ENCODE results near the gene BICC1. TPM values are rescaled to one million over a fixed set of nuclear protein-coding genes. Genes with fewer than 3 reads are reported as not detected.

The BICC1 gene
- total and polyA plus RNA-seq, 2 donors (not counting 1 experiment from before 2014, with no cell fraction given) = 22.6 to 64.7 TPM

GRCh38 chr10:58714409-58714808, 201.7 kb downstream of the BICC1 start:
- Histone ChIP-seq H3K36me3 (ENCODE audit: control insufficient read depth, insufficient read depth, low read length) (no peaks in the 10 kb centered on the region), H3K27ac (ENCODE audit: insufficient read depth, low read length) (no peak overlapping the region), H2AFZ (ENCODE audit: low read length) (no peak overlapping the region), H3K4me1 (ENCODE audit: control insufficient read depth, extremely low read depth, insufficient read depth, low read length) (no peaks in the 10 kb centered on the region), H3K9ac (ENCODE audit: insufficient read depth, low read length) (no peak overlapping the region), H3K9me3 (ENCODE audit: control insufficient read depth, insufficient read depth, low read depth, low read length) (no peaks in the 10 kb centered on the region), H4K20me1 (ENCODE audit: control insufficient read depth, extremely low read depth, insufficient read depth, low read length) (no peaks in the 10 kb centered on the region), H3K27me3 (ENCODE audit: control insufficient read depth, insufficient read depth, low read length) (no peaks in the 10 kb centered on the region), H3K4me2 (ENCODE audit: extremely low read depth, insufficient read depth, low read length) (no peak overlapping the region), H3K79me2 (ENCODE audit: control insufficient read depth, insufficient read depth, low read length) (no peaks in the 10 kb centered on the region), H3K4me3 (replicated peaks in 1 of 4; ENCODE audit: control extremely low read depth in 1 of 4, insufficient read depth in 1 of 4, low read depth in 3 of 4, low read length in 4 of 4) (no peak overlapping the region)
- DNase-seq (ENCODE audit: low read depth in 2 of 2) = peak in 1 of 2 donors; percentile 47
- TF ChIP-seq CTCF (conservative IDR thresholded peaks at IDR 0.05 in 1 of 2, IDR thresholded peaks at IDR 0.05 in 1 of 2; ENCODE audit: low read depth in 1 of 2, low read length in 2 of 2) (no peak), EZH2 (IDR thresholded peaks at IDR 0.05; ENCODE audit: low read length, missing control alignments) (no peak)

- Histone ChIP-seq H3K27me3 (ENCODE audit: control insufficient read depth, insufficient read depth, low read length) (no peaks in the 10 kb centered on the region), H3K9me3 (ENCODE audit: control insufficient read depth, insufficient read depth, low read depth, low read length) (no peaks in the 10 kb centered on the region), H3K4me3 (replicated peaks in 1 of 4; ENCODE audit: control extremely low read depth in 1 of 4, insufficient read depth in 1 of 4, low read depth in 3 of 4, low read length in 4 of 4) (no peak overlapping the region), H3K27ac (ENCODE audit: insufficient read depth, low read length) (no peak overlapping the region), H3K79me2 (ENCODE audit: control insufficient read depth, insufficient read depth, low read length) (no peaks in the 10 kb centered on the region), H3K36me3 (ENCODE audit: control insufficient read depth, insufficient read depth, low read length) (no peaks in the 10 kb centered on the region), H3K4me1 (ENCODE audit: control insufficient read depth, extremely low read depth, insufficient read depth, low read length) (no peaks in the 10 kb centered on the region), H4K20me1 (ENCODE audit: control insufficient read depth, extremely low read depth, insufficient read depth, low read length) (no peaks in the 10 kb centered on the region), H3K4me2 (ENCODE audit: extremely low read depth, insufficient read depth, low read length) (no peak overlapping the region), H2AFZ (ENCODE audit: low read length) (no peak overlapping the region), H3K9ac (ENCODE audit: insufficient read depth, low read length) (no peak overlapping the region)
- peak in 1 of 2 donors; percentile 81 for DNase-seq (ENCODE audit: low read depth in 2 of 2)
- no peak for TF ChIP-seq EZH2 (IDR thresholded peaks at IDR 0.05; ENCODE audit: low read length, missing control alignments)
- TF ChIP-seq CTCF (conservative IDR thresholded peaks at IDR 0.05 in 1 of 2, IDR thresholded peaks at IDR 0.05 in 1 of 2; ENCODE audit: low read depth in 1 of 2, low read length in 2 of 2) = no peak
These were observed 202.4 kb downstream of the BICC1 start for GRCh38 chr10:58715061-58715460.

GRCh38 chr10:58718596-58718995, 205.9 kb downstream of the BICC1 start:
- H3K36me3 ChIP-seq (ENCODE audit: control insufficient read depth, insufficient read depth, low read length) = no peaks in the 10 kb centered on the region
- no peak for DNase-seq (ENCODE audit: low read depth in 2 of 2)
- no peak overlapping the region for H3K4me3 ChIP-seq (replicated peaks in 1 of 4; ENCODE audit: control extremely low read depth in 1 of 4, insufficient read depth in 1 of 4, low read depth in 3 of 4, low read length in 4 of 4)
- no peak overlapping the region for H2AFZ ChIP-seq (ENCODE audit: low read length)
- H3K27ac ChIP-seq (ENCODE audit: insufficient read depth, low read length) = no peak overlapping the region
- TF ChIP-seq CTCF (conservative IDR thresholded peaks at IDR 0.05 in 1 of 2, IDR thresholded peaks at IDR 0.05 in 1 of 2; ENCODE audit: low read depth in 1 of 2, low read length in 2 of 2) (no peak), EZH2 (IDR thresholded peaks at IDR 0.05; ENCODE audit: low read length, missing control alignments) (no peak)
- H3K79me2 ChIP-seq (ENCODE audit: control insufficient read depth, insufficient read depth, low read length) = no peaks in the 10 kb centered on the region
- no peaks in the 10 kb centered on the region for H3K27me3 ChIP-seq (ENCODE audit: control insufficient read depth, insufficient read depth, low read length)
- H3K9ac ChIP-seq (ENCODE audit: insufficient read depth, low read length) = no peak overlapping the region
- H3K9me3 ChIP-seq (ENCODE audit: control insufficient read depth, insufficient read depth, low read depth, low read length) = no peaks in the 10 kb centered on the region
- H4K20me1 ChIP-seq (ENCODE audit: control insufficient read depth, extremely low read depth, insufficient read depth, low read length) = no peaks in the 10 kb centered on the region
- no peak overlapping the region for H3K4me2 ChIP-seq (ENCODE audit: extremely low read depth, insufficient read depth, low read length)
- H3K4me1 ChIP-seq (ENCODE audit: control insufficient read depth, extremely low read depth, insufficient read depth, low read length) = no peaks in the 10 kb centered on the region
